Activated CD8-positive, alpha-beta memory T cell treated with anti-CD3 and anti-CD28 coated beads for 1 hour (primary cell): ENCODE results near the gene TMPRSS3.

Experiments used
- DNase-seq, 2 donors: peaks; one replicate each; pipeline ENCODE4 v3.0.0-alpha.2; 2020; ENCODE audit warnings: low read depth in 1 of 2; ENCODE audit errors: extremely low read depth in 1 of 2

The TMPRSS3 gene

GRCh38 chr21:42429021-42429420, 33.2 kb upstream of the TMPRSS3 start:
- DNase-seq = no peak

GRCh38 chr21:42427809-42428419, 32.1 kb upstream of the TMPRSS3 start:
- no peak for DNase-seq

- no peak for DNase-seq
These were observed 31.1 kb upstream of the TMPRSS3 start for GRCh38 chr21:42426876-42427480.

DNA sequence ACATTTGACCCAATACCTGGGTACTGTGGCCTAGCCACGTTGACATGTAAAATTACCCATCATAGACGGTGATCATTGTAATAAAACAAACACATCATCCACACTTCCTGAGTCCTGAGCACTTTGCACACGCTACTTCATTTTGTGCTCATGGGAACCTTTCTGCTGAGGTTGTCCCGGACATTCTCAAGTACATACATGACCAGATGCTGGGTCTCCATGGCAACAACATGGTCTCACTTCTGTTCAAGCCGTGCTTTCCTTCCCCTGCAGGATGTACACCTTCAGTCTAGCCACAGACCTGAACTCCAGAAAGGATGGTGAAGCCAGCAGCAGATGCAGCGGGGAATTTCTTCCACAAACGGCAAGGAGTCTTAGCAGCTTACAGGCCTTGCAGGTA, 30.6 kb upstream of the TMPRSS3 start:
- no peak for DNase-seq

DNA sequence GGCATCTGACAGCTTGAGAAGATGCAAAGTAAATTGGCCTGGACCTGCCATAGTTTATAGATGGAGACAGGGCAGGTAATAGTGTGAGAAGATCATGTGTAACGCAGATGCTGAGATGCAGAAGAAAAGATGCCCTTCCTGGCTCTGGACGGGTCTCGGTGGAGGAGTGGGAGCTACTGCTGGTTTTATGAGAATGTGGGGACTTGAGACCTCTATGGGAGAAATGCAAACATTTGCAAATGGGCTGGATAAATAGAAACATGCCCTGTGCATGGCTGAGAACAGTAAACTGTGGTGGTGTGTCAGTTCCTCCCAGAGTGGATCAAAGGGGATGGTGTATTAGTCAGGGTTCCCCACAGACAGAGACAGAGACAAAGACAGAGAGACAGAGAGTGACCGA, 29.7 kb upstream of the TMPRSS3 start:
- no peak for DNase-seq

DNA sequence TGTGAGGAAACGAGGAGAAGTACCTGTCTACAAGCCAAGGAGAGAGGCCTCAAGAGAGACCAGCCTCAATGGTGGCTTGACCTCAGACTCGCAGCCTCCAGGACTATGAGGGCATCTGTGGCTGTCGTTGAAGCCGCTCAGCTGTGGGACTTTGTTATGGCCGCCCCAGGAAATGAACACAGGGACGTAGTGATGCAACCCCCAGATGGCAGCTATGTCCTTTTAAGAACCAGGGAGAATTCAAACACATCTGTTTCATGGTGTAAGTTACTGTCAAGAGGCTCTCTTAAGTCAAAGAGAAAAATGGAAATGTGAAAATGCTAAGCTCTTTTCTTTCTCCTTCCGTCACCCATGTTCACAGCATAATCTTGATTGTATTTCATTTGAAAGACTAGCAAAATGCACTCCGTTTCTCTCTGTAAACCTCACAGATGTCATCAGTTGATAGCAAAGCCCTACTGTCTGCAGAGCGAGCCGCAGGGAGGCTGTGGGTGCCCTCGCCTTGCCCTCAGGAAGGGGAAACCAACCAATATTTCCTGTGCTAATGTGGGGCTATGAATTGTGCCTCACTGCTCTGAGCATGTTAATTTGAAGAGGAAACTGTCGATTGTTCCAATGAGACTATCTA, 29.2 kb upstream of the TMPRSS3 start:
- peak; percentile 60 to 64 for DNase-seq

- no peak for DNase-seq
These were observed 27.8 kb upstream of the TMPRSS3 start for GRCh38 chr21:42423685-42424084.

- no peak for DNase-seq
These were observed 27.4 kb upstream of the TMPRSS3 start for GRCh38 chr21:42423197-42423675.

GRCh38 chr21:42421018-42421793, 25.4 kb upstream of the TMPRSS3 start:
- no peak for DNase-seq

DNA sequence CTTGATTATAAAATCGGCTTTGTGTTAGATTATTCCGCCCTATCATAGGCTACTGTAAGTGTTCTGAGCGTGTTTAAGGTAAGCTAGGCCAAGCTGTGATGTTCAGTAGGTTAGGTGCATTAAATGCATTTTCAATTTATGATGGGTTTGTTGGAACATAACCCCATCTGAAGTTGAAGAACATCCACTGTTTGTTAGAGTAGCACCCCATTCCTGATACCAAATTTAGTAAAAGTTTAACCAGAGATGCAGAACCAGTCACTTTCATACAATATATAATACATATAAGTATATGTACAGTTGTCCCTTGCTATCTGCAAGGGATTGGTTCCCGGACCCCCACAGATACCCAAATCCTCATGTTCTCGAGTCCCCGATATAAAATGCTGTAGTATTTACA, 24.0 kb upstream of the TMPRSS3 start:
- DNase-seq = no peak

- DNase-seq = no peak
These were observed 23.0 kb upstream of the TMPRSS3 start for GRCh38 chr21:42418886-42419285.

- DNase-seq = no peak
These were observed 21.7 kb upstream of the TMPRSS3 start for GRCh38 chr21:42417533-42417932.

DNA sequence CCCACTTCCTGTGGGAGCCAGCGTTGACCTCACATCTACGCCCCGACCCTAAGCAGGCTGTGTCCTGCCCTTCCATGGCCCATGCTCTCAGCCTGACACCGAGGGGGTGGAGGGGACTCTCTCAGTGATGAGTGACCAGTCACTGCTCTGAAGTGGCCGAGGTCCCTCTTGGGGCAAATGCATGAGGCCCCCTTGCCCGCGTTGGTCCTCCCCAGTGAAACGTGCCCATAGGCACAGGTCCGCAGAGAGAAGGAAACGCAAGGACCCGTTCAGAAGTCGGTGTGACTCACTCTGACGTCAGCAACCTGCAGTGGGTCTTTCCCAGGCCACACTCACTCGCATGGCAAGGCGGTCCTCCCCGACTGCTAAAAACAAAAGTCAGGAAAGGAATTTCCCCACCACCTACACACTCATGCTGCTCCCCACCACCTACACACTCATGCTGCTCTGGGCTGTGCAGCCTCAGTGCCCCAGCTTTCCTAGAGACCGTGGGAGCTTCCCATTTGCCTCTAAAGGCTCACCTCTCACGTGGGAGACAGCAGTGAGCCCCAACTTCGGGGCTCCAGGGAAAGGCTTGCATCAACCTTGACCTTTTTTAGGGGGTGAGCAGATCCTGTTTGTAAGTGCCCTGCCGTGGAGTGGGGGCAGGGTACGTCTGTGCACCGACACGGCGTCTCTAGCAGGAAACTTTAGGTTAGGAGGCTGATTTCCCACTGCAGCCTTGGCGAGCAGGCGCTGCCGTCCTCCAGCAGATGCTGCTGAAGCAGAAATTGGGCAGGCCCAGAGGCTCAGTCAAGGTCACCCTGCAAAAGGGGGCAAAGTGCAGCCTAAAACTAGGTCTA, 19.3 kb upstream of the TMPRSS3 start:
- peak; percentile 77 to 87 for DNase-seq

DNA sequence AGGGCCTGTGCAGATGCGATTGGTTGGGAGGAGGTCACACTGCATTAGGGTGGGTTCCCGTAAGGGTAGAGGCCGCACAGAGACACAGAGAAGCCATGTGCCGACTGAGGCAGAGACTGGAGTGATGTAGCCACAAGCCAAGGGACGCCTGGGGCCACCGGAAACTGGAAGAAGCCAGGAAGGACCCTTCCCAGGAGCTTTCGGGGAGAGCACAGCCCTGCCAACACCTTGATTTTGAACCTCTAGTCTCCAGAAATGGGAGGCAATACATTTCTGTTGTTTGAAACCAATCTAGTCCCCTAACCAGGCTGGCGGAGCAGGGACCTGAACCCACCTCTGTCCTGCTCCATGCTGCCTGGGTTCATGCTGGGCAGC, 18.7 kb upstream of the TMPRSS3 start:
- DNase-seq = no peak

GRCh38 chr21:42414066-42414465, 18.2 kb upstream of the TMPRSS3 start:
- no peak for DNase-seq

- DNase-seq = no peak
These were observed 17.6 kb upstream of the TMPRSS3 start for GRCh38 chr21:42413500-42413899.

GRCh38 chr21:42413093-42413492, 17.2 kb upstream of the TMPRSS3 start:
- no peak for DNase-seq

- DNase-seq = no peak
These were observed 16.7 kb upstream of the TMPRSS3 start for GRCh38 chr21:42412636-42412933.

DNA sequence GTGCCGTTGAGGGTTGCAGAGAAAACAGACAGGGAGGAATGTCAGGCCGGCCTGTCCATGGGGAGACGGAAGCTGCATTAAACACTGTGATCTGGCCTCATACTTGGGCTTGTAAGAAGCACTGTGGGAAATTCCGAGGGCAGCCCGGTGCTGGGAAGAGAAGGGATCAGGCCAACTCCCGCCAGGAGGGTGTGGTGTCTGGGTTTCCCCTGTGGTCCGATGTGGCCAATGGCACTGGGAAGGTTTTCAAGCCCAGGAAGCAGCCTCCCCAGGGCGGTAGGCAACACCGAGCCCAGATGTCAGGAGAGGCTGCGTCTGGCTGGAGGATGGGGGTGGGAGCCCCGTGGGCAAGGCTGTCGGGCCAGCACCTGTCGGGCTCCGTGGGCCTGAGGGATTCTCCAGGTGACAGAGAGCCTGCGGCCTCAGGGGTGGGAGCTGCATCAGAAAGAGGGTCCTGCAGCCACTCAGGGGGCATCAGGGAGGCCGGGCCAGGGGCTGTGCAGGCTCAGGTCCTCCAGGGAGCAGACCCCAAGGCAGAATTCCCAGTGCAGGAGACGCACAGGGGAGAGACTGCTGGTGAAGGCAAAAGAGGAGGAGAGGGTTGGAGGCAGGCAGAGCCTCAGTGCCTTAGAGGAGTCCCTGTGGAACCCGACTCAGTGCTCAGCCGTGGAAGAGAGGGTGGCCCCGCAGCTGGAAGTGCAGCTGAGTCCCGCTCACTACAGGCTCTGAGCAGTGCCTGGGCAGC, 16.2 kb upstream of the TMPRSS3 start:
- DNase-seq = no peak

DNA sequence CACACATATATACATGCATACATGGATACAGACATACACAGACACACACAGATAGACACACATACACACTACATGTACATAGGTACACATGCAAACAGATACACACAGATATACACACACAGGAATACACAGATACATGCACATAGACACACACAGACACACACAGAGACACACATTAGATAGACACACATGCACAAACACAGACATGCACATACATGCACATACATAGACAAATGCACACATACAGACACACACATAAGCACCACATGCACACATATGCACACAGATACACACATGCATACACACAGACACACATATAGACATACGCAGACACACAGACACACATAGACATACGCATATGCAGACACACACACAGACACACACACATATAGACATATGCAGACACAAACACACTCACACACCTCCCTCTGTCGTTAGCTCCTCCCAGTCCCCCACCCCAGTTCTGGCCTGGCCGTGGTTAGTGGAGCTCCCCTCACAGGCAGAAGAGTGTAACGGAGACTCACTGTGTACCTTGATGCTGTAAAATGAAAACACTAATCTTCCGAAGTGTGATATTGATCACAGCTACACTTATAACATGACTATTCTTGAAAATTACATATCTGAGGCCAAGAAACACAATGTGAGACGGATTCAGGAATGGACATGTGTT, 15.5 kb upstream of the TMPRSS3 start:
- DNase-seq = no peak
